HepG2 (cell line): ENCODE results near the gene SLC25A45. TPM values are rescaled to one million over a fixed set of nuclear protein-coding genes. Genes with fewer than 3 reads are reported as not detected.
A peak's percentile ranks its signal among the peaks of the same experiment; 100 is the strongest.

Source experiments
- CENPX ChIP-seq: sonication (generic); formaldehyde crosslinking; IDR thresholded peaks from 2 replicates; pipeline ENCODE4 v1.9.0; 2021; ENCODE audit warnings: mild to moderate bottlenecking, missing genetic modification reagents, moderate library complexity
- ERF ChIP-seq: IDR thresholded peaks from 2 replicates; pipeline ENCODE4 v1.6.1; 2018; ENCODE audit warnings: missing biosample characterization, missing genetic modification reagents
- HIC2 ChIP-seq: sonication (generic); formaldehyde crosslinking; IDR thresholded peaks from 2 replicates; pipeline ENCODE4 v1.9.0; 2022; ENCODE audit warnings: low read depth, missing genetic modification reagents
- HNF4G ChIP-seq, 2 experiments: sonication (generic) in 1 of 2; formaldehyde crosslinking in 1 of 2; IDR thresholded peaks; 2 replicates each; pipeline versions ENCODE4 v1.4.0 to v1.6.1; 2011 to 2020; ENCODE audit warnings: borderline replicate concordance in 2 of 2, low read depth in 2 of 2, mild to moderate bottlenecking in 2 of 2, low read length in 1 of 2, missing genetic modification reagents in 1 of 2, moderate library complexity in 1 of 2
- HNRNPLL ChIP-seq: fragments of 200-400 bp; formaldehyde crosslinking; IDR thresholded peaks from 2 replicates; pipeline ENCODE4 v1.6.1; 2017; ENCODE audit warnings: mild to moderate bottlenecking, low read depth, low read length; ENCODE audit not compliant: poor library complexity, severe bottlenecking
- IRF2 ChIP-seq: IDR thresholded peaks from 2 replicates; pipeline ENCODE4 v1.6.1; 2018; ENCODE audit warnings: missing genetic modification reagents, missing compliant biosample characterization
- JUN ChIP-seq: sonication (generic); formaldehyde crosslinking; IDR thresholded peaks from 2 replicates; pipeline ENCODE4 v1.4.0; 2020; ENCODE audit warnings: mild to moderate bottlenecking, missing genetic modification reagents
- MAZ ChIP-seq, 2 experiments: sonication (generic) in 1 of 2; formaldehyde crosslinking in 1 of 2; IDR thresholded peaks; 2 replicates each; pipeline versions ENCODE4 v1.5.0 to v1.6.1; 2012 to 2020; ENCODE audit warnings: low read depth in 2 of 2, mild to moderate bottlenecking in 2 of 2, borderline replicate concordance in 1 of 2, improper control_type of control experiment in 1 of 2, low read length in 1 of 2, missing genetic modification reagents in 1 of 2, moderate library complexity in 1 of 2
- NR2F6 ChIP-seq, 2 experiments: IDR thresholded peaks; 2 replicates each; pipeline ENCODE4 v1.6.1; 2016; ENCODE audit warnings: antibody characterized with exemption in 1 of 2, mild to moderate bottlenecking in 1 of 2
- PAXIP1 ChIP-seq: sonication (generic); formaldehyde crosslinking; conservative IDR thresholded peaks from 2 replicates; pipeline ENCODE4 v1.4.0; 2020; ENCODE audit warnings: mild to moderate bottlenecking, missing genetic modification reagents, moderate library complexity
- ZBTB7B ChIP-seq: sonication (generic); formaldehyde crosslinking; IDR thresholded peaks from 2 replicates; pipeline ENCODE4 v1.4.0; 2020; ENCODE audit warnings: missing genetic modification reagents
- ZNF274 ChIP-seq: sonication (generic); formaldehyde crosslinking; IDR thresholded peaks from 2 replicates; pipeline ENCODE4 v1.5.1; 2020; ENCODE audit warnings: mild to moderate bottlenecking, missing genetic modification reagents
- ZNF496 ChIP-seq: sonication (generic); formaldehyde crosslinking; IDR thresholded peaks from 2 replicates; pipeline ENCODE4 v1.8.1; 2023; ENCODE audit warnings: mild to moderate bottlenecking, moderate library complexity, missing genetic modification reagents; ENCODE audit not compliant: insufficient replicate concordance
- ZNF646 ChIP-seq: sonication (generic); formaldehyde crosslinking; IDR thresholded peaks from 2 replicates; pipeline ENCODE4 v1.9.0; 2021; ENCODE audit warnings: mild to moderate bottlenecking, missing genetic modification reagents
- ZNF850 ChIP-seq: sonication (generic); formaldehyde crosslinking; conservative IDR thresholded peaks from 2 replicates; pipeline ENCODE4 v1.9.0; 2021; ENCODE audit warnings: mild to moderate bottlenecking, missing genetic modification reagents
- polyA plus RNA-seq, 8 experiments: library from polyadenylated mRNA; depleted of rRNA in 3 of 8; stranded (reverse) in 7 of 8; unstranded in 1 of 8; fragments of >200 nt; fragmentation: Illumina TruSeq in 4 of 8; extraction: Trizol in 4 of 8; gene quantifications; 2 replicates each; pipeline versions ENCODE4 v1.2.1 to v1.2.3, GENCODE V29; 2011 to 2016; ENCODE audit warnings: low read depth in 4 of 8, missing spikeins in 1 of 8, mixed read lengths in 1 of 8; ENCODE audit not compliant: insufficient read depth in 1 of 8
- total RNA-seq, 5 experiments: library from RNA; depleted of rRNA; stranded (reverse); fragments of >200 nt; fragmentation: Illumina TruSeq; extraction: Trizol; gene quantifications; 2 replicates each; pipeline ENCODE4 v1.2.3, GENCODE V29; 2016; ENCODE audit warnings: low read depth in 1 of 5

Gene SLC25A45
- total and polyA plus RNA-seq, 2 of the 13 experiments (the other 11 are each of a cell fraction or from before 2014, with no cell fraction given): 1.2 to 3.4 TPM

GRCh38 chr11:65418681-65419459 is 36.4 kb upstream of the SLC25A45 start (continued):
- TF ChIP-seq ZNF646 (CRISPR knock-in tag): no peak
- TF ChIP-seq ZBTB7B (CRISPR knock-in tag): peak; percentile 33
- peak; percentile 83 for TF ChIP-seq MAZ (IDR thresholded peaks at IDR 0.05; ENCODE audit: borderline replicate concordance, low read depth, low read length)
- TF ChIP-seq MAZ (CRISPR knock-in tag; IDR thresholded peaks at IDR 0.05; ENCODE audit: low read depth): peak; percentile 91
- TF ChIP-seq IRF2 (CRISPR knock-in tag): peak; percentile 70
- no peak for TF ChIP-seq ZNF850 (CRISPR knock-in tag)
- no peak for TF ChIP-seq CENPX
- peak; percentile 77; the same call in 1 of the 2 replicates for TF ChIP-seq JUN (CRISPR knock-in tag)
- peak; percentile 50; the same call in 1 of the 2 replicates for TF ChIP-seq HNF4G (IDR thresholded peaks at IDR 0.05; ENCODE audit: borderline replicate concordance, low read depth, low read length)
- TF ChIP-seq HNF4G (CRISPR knock-in tag; IDR thresholded peaks at IDR 0.05; ENCODE audit: borderline replicate concordance, low read depth): peak; percentile 31; the same call in 1 of the 2 replicates
- peak; percentile 96 for TF ChIP-seq PAXIP1 (CRISPR knock-in tag)
- peak; percentile 66 for TF ChIP-seq ZNF274 (CRISPR knock-in tag)
- TF ChIP-seq NR2F6 (IDR thresholded peaks at IDR 0.05): peak; percentile 99
- TF ChIP-seq NR2F6 (CRISPR knock-in tag; IDR thresholded peaks at IDR 0.05): peak; percentile 97
- TF ChIP-seq ZNF496 (CRISPR knock-in tag): no peak
- TF ChIP-seq HNRNPLL: peak; percentile 56
- peak; percentile 87; the same call in 1 of the 2 replicates for TF ChIP-seq HIC2 (CRISPR knock-in tag)
- TF ChIP-seq ERF: peak; percentile 80; the same call in 1 of the 2 replicates
